ENCODE results near the gene CDYL2.
"Not testable (repeated sequence)": the region's sequence is repeated elsewhere in the genome, so short reads cannot be mapped to it uniquely, and the experiment has no call there.

CDYL2 gene

DNA sequence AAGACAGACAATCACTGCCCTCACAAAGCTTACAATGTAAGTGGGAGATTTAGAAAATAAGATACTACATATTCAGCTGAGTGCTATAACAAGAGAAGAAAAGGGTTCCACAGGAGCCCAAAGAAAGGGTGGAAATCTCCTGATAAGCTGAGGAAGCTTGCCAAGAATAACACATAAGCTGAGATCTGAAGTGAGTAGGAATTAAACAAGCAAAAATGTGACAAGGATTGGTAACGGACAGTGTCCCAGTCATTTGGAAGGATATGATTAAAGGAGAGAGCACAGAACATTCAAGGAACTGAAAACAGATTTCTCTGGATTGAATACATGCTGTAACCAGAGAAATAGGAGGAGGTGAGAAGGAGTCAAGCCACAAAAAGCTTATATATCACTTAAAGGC lies 13.0 kb downstream of the CDYL2 start:
- Histone ChIP-seq H4K8ac (ENCODE audit: low read depth, low read length) (no peak overlapping the region), H3K79me1 (ENCODE audit: low read depth, low read length) (no peaks in the 10 kb centered on the region), H3K9ac (ENCODE audit: low read depth, low read length, poor library complexity) (no peak overlapping the region), H3K14ac (ENCODE audit: low read length) (no peak overlapping the region), H2BK5ac (ENCODE audit: low read length) (no peak overlapping the region), H3K9me3 (replicated peaks in 1 of 2; ENCODE audit: control insufficient read depth in 2 of 2, insufficient read depth in 1 of 2, low read depth in 1 of 2, low read length in 2 of 2) (peaks cover 0 to 2% of the 10 kb centered on the region in 2 donors), H2BK15ac (ENCODE audit: low read length) (no peak overlapping the region), H3K4ac (ENCODE audit: low read length) (no peak overlapping the region), H3K18ac (ENCODE audit: low read length) (no peak overlapping the region), H4K91ac (ENCODE audit: low read depth, low read length, poor library complexity) (no peak overlapping the region), H3K27ac (replicated peaks; ENCODE audit: low read length) (no peak overlapping the region), H2BK12ac (ENCODE audit: low read length) (no peak overlapping the region), H2AFZ (ENCODE audit: low read length) (no peak overlapping the region), H3K4me2 (ENCODE audit: insufficient read depth, low read length, poor library complexity, severe bottlenecking) (no peak overlapping the region), H2AK5ac (ENCODE audit: low read depth, low read length) (no peak overlapping the region), H3K23ac (ENCODE audit: low read depth, low read length, poor library complexity) (no peak overlapping the region), H3K27me3 (ENCODE audit: control insufficient read depth in 3 of 3, insufficient read depth in 3 of 3, low read depth in 1 of 3, low read length in 3 of 3) (no peaks in the 10 kb centered on the region), H3K36me3 (replicated peaks in 1 of 2; ENCODE audit: control insufficient read depth in 2 of 2, insufficient read depth in 2 of 2, low read length in 2 of 2) (no peaks in the 10 kb centered on the region), H2BK120ac (ENCODE audit: low read depth, low read length) (no peak overlapping the region), H3K4me3 (ENCODE audit: low read length in 2 of 2) (no peak overlapping the region), H3K4me1 (ENCODE audit: control insufficient read depth in 2 of 2, insufficient read depth in 1 of 2, low read depth in 1 of 2, low read length in 2 of 2) (peaks cover 0 to 1% of the 10 kb centered on the region in 2 donors)
- WGBS, 2 donors (ENCODE audit: extremely low coverage in 2 of 2, insufficient read length in 2 of 2, insufficient replicate concordance in 1 of 2): no CpG with 5 or more reads among the region's 1 CpG
- no peak for DNase-seq (ENCODE audit: low spot score)

DNA sequence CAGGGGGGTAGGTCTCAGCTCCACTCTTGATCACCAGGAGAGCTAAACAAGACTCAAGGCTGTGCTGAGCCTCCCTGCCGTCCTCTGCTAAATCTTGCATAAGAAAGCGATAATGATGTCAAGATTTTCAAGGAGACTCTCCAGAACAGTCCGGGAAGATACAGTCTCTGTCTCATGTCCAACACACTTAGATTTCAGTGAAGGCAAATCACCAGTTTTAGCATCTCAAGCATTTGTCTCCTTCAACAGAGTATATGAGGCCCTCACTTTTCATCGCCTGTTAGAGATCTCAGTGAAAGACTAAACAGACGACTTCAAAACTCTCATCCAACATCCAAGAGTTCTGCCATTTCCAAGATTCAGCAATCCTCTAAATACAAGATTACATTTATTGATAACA lies 13.6 kb downstream of the CDYL2 start:
- no peak overlapping the region for H3K4me3 ChIP-seq (ENCODE audit: low read length in 2 of 2)
- no peak overlapping the region for H3K4ac ChIP-seq (ENCODE audit: low read length)
- H4K8ac ChIP-seq (ENCODE audit: low read depth, low read length): no peak overlapping the region
- H3K4me1 ChIP-seq (ENCODE audit: control insufficient read depth in 2 of 2, insufficient read depth in 1 of 2, low read depth in 1 of 2, low read length in 2 of 2): peaks cover 0 to 1% of the 10 kb centered on the region in 2 donors
- no peak for DNase-seq (ENCODE audit: low spot score)
- no peak overlapping the region for H2BK5ac ChIP-seq (ENCODE audit: low read length)
- no CpG with 5 or more reads among the region's 5 CpGs for WGBS, 2 donors (ENCODE audit: extremely low coverage in 2 of 2, insufficient read length in 2 of 2, insufficient replicate concordance in 1 of 2)
- no peak overlapping the region for H4K91ac ChIP-seq (ENCODE audit: low read depth, low read length, poor library complexity)
- H2BK120ac ChIP-seq (ENCODE audit: low read depth, low read length): no peak overlapping the region
- no peak overlapping the region for H2BK15ac ChIP-seq (ENCODE audit: low read length)
- H3K36me3 ChIP-seq (replicated peaks in 1 of 2; ENCODE audit: control insufficient read depth in 2 of 2, insufficient read depth in 2 of 2, low read length in 2 of 2): no peaks in the 10 kb centered on the region
- no peak overlapping the region for H3K4me2 ChIP-seq (ENCODE audit: insufficient read depth, low read length, poor library complexity, severe bottlenecking)
- no peak overlapping the region for H3K18ac ChIP-seq (ENCODE audit: low read length)
- H3K9me3 ChIP-seq (replicated peaks in 1 of 2; ENCODE audit: control insufficient read depth in 2 of 2, insufficient read depth in 1 of 2, low read depth in 1 of 2, low read length in 2 of 2): peaks cover 0 to 2% of the 10 kb centered on the region in 2 donors
- no peaks in the 10 kb centered on the region for H3K27me3 ChIP-seq (ENCODE audit: control insufficient read depth in 3 of 3, insufficient read depth in 3 of 3, low read depth in 1 of 3, low read length in 3 of 3)
- H3K79me1 ChIP-seq (ENCODE audit: low read depth, low read length): no peaks in the 10 kb centered on the region
- H3K27ac ChIP-seq (replicated peaks; ENCODE audit: low read length): no peak overlapping the region
- H3K23ac ChIP-seq (ENCODE audit: low read depth, low read length, poor library complexity): no peak overlapping the region
- H3K14ac ChIP-seq (ENCODE audit: low read length): no peak overlapping the region
- H2AFZ ChIP-seq (ENCODE audit: low read length): no peak overlapping the region
- no peak overlapping the region for H3K9ac ChIP-seq (ENCODE audit: low read depth, low read length, poor library complexity)
- no peak overlapping the region for H2BK12ac ChIP-seq (ENCODE audit: low read length)
- H2AK5ac ChIP-seq (ENCODE audit: low read depth, low read length): no peak overlapping the region

DNA sequence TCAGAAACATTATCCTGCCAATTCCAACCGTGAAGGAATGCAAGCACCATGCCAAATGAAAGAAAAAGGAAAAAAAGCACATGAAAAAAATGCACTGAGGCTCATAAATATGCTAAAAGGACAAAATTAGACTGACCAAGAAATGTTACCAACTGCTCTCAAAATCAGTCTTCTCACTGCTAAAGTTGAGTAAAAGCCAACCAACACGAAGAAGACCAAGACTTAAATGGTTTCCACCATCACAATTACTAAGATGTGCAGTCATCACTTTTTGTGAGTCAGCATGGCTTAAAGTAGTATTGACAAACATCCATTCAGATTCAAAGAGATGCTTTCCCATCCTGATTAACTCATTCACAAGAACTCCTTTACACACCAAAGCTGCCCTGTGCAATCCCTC lies 16.4 kb downstream of the CDYL2 start:
- no peak overlapping the region for H4K91ac ChIP-seq (ENCODE audit: low read depth, low read length, poor library complexity)
- H2AFZ ChIP-seq (ENCODE audit: low read length): no peak overlapping the region
- no peak overlapping the region for H3K23ac ChIP-seq (ENCODE audit: low read depth, low read length, poor library complexity)
- H3K4me1 ChIP-seq (ENCODE audit: control insufficient read depth in 2 of 2, insufficient read depth in 1 of 2, low read depth in 1 of 2, low read length in 2 of 2): peaks cover 0 to 1% of the 10 kb centered on the region in 2 donors
- no peak overlapping the region for H3K4me3 ChIP-seq (ENCODE audit: low read length in 2 of 2)
- no peaks in the 10 kb centered on the region for H3K27me3 ChIP-seq (ENCODE audit: control insufficient read depth in 3 of 3, insufficient read depth in 3 of 3, low read depth in 1 of 3, low read length in 3 of 3)
- H3K9me3 ChIP-seq (replicated peaks in 1 of 2; ENCODE audit: control insufficient read depth in 2 of 2, insufficient read depth in 1 of 2, low read depth in 1 of 2, low read length in 2 of 2): peaks cover 0 to 2% of the 10 kb centered on the region in 2 donors
- H2BK5ac ChIP-seq (ENCODE audit: low read length): no peak overlapping the region
- H3K36me3 ChIP-seq (replicated peaks in 1 of 2; ENCODE audit: control insufficient read depth in 2 of 2, insufficient read depth in 2 of 2, low read length in 2 of 2): no peaks in the 10 kb centered on the region
- H3K9ac ChIP-seq (ENCODE audit: low read depth, low read length, poor library complexity): no peak overlapping the region
- no peak overlapping the region for H3K4ac ChIP-seq (ENCODE audit: low read length)
- H3K27ac ChIP-seq (replicated peaks; ENCODE audit: low read length): no peak overlapping the region
- H3K14ac ChIP-seq (ENCODE audit: low read length): no peak overlapping the region
- no peak overlapping the region for H3K4me2 ChIP-seq (ENCODE audit: insufficient read depth, low read length, poor library complexity, severe bottlenecking)
- no peak overlapping the region for H3K18ac ChIP-seq (ENCODE audit: low read length)
- no peak overlapping the region for H4K8ac ChIP-seq (ENCODE audit: low read depth, low read length)
- no peak overlapping the region for H2AK5ac ChIP-seq (ENCODE audit: low read depth, low read length)
- no peak overlapping the region for H2BK120ac ChIP-seq (ENCODE audit: low read depth, low read length)
- no CpG with 5 or more reads among the region's 2 CpGs for WGBS, 2 donors (ENCODE audit: extremely low coverage in 2 of 2, insufficient read length in 2 of 2, insufficient replicate concordance in 1 of 2)
- no peak overlapping the region for H2BK12ac ChIP-seq (ENCODE audit: low read length)
- no peaks in the 10 kb centered on the region for H3K79me1 ChIP-seq (ENCODE audit: low read depth, low read length)
- DNase-seq (ENCODE audit: low spot score): no peak
- H2BK15ac ChIP-seq (ENCODE audit: low read length): no peak overlapping the region

DNA sequence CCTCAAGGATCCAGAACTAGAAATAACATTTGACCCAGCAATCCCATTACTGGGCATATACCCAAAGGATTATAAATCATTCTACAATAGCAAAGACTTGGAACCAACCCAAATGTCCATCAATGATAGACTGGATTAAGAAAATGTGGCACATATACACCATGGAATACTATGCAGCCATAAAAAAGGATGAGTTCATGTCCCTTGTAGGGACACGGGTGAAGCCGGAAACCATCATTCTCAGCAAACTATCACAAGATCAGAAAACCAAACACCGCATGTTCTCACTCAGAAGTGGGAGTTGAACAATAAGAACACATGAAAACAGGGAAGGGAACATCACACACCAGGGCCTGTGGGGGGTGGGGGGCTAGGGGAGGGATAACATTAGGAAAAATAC lies 17.8 kb downstream of the CDYL2 start:
- H3K4me3 ChIP-seq (ENCODE audit: low read length in 2 of 2); H2AK5ac ChIP-seq (ENCODE audit: low read depth, low read length); H4K91ac ChIP-seq (ENCODE audit: low read depth, low read length, poor library complexity); DNase-seq (ENCODE audit: low spot score); H3K9ac ChIP-seq (ENCODE audit: low read depth, low read length, poor library complexity); H3K27ac ChIP-seq (replicated peaks; ENCODE audit: low read length); H3K9me3 ChIP-seq (replicated peaks in 1 of 2; ENCODE audit: control insufficient read depth in 2 of 2, insufficient read depth in 1 of 2, low read depth in 1 of 2, low read length in 2 of 2); H2BK15ac ChIP-seq (ENCODE audit: low read length); H3K27me3 ChIP-seq (ENCODE audit: control insufficient read depth in 3 of 3, insufficient read depth in 3 of 3, low read depth in 1 of 3, low read length in 3 of 3); H3K79me1 ChIP-seq (ENCODE audit: low read depth, low read length); H2BK5ac ChIP-seq (ENCODE audit: low read length); H3K18ac ChIP-seq (ENCODE audit: low read length); H3K4me1 ChIP-seq (ENCODE audit: control insufficient read depth in 2 of 2, insufficient read depth in 1 of 2, low read depth in 1 of 2, low read length in 2 of 2); H3K23ac ChIP-seq (ENCODE audit: low read depth, low read length, poor library complexity); H3K4me2 ChIP-seq (ENCODE audit: insufficient read depth, low read length, poor library complexity, severe bottlenecking); H3K36me3 ChIP-seq (replicated peaks in 1 of 2; ENCODE audit: control insufficient read depth in 2 of 2, insufficient read depth in 2 of 2, low read length in 2 of 2); H2BK12ac ChIP-seq (ENCODE audit: low read length); H2BK120ac ChIP-seq (ENCODE audit: low read depth, low read length); H3K4ac ChIP-seq (ENCODE audit: low read length); H2AFZ ChIP-seq (ENCODE audit: low read length); H3K14ac ChIP-seq (ENCODE audit: low read length); H4K8ac ChIP-seq (ENCODE audit: low read depth, low read length): not testable (repeated sequence)
- no CpG with 5 or more reads among the region's 3 CpGs for WGBS, 2 donors (ENCODE audit: extremely low coverage in 2 of 2, insufficient read length in 2 of 2, insufficient replicate concordance in 1 of 2)

Data from neuronal stem cell (in vitro differentiated cells).